Measurements from ENCODE around the gene ANXA4. TPM values are rescaled to one million over a fixed set of nuclear protein-coding genes. Genes with fewer than 3 reads are reported as not detected.

ANXA4 gene
- total and polyA plus RNA-seq, 2 of the 13 experiments (the other 11 are each of a cell fraction or from before 2014, with no cell fraction given): 155 to 168 TPM

GRCh38 chr2:69829256-69830044, 87.5 kb downstream of the ANXA4 start, which contains the start of gene GMCL1 (continued):
- TF ChIP-seq HMGXB3 (CRISPR knock-in tag; IDR thresholded peaks at IDR 0.05; ENCODE audit: borderline replicate concordance) (peak; percentile 90; the same call in 1 of the 2 replicates), HES4 (CRISPR knock-in tag; IDR thresholded peaks at IDR 0.05; ENCODE audit: borderline replicate concordance) (peak; percentile 72), NFKBIZ (CRISPR knock-in tag; IDR thresholded peaks at IDR 0.05) (0 out of 2 replicates have a peak, but pooled peaks have one; percentile 52), ATF4 (CRISPR knock-in tag; IDR thresholded peaks at IDR 0.05) (peak in 1 of 2 experiments; percentile 88; a peak in 2 of 4 replicates), ZNF576 (CRISPR knock-in tag; IDR thresholded peaks at IDR 0.05) (no peak), TEF (CRISPR knock-in tag; IDR thresholded peaks at IDR 0.05) (0 out of 2 replicates have a peak, but pooled peaks have one; percentile 65), ZHX2 (IDR thresholded peaks at IDR 0.05; ENCODE audit: low read depth) (peak; percentile 87), ZHX2 (CRISPR knock-in tag; IDR thresholded peaks at IDR 0.05; ENCODE audit: borderline replicate concordance) (no peak), TGIF2 (CRISPR knock-in tag; IDR thresholded peaks at IDR 0.05) (peak; percentile 94), ZNF816 (CRISPR knock-in tag; IDR thresholded peaks at IDR 0.05; ENCODE audit: borderline replicate concordance) (peak; percentile 64; the same call in 1 of the 2 replicates), CENPT (CRISPR knock-in tag; IDR thresholded peaks at IDR 0.05; ENCODE audit: low read depth) (0 out of 2 replicates have a peak, but pooled peaks have one; percentile 48), ZNF547 (CRISPR knock-in tag; IDR thresholded peaks at IDR 0.05) (peak; percentile 97), CHCHD3 (CRISPR knock-in tag; IDR thresholded peaks at IDR 0.05) (peak; percentile 97)

Data from HepG2 (cell line).